Tibial artery (tissue), 4 donors: Measurements from ENCODE around the gene FOXL1.

Experiments used
- DNase-seq, 2 donors: peaks; one replicate each; pipeline ENCODE4 v3.0.0-alpha.2; 2019
- H3K27ac ChIP-seq, 2 donors: fragments of 200-600 bp; sonication (generic) in 1 of 2; 1 replicate in 1 of 2; 2 replicates in 1 of 2; pipeline ENCODE4 v1.5.1; 2018 to 2019; ENCODE audit warnings: mild to moderate bottlenecking in 1 of 2
- H3K27me3 ChIP-seq, 2 donors: fragments of 200-600 bp; sonication (generic) in 1 of 2; one replicate each; pipeline versions ENCODE4 v1.5.1 to v1.6.0; 2016 to 2019
- H3K36me3 ChIP-seq, 3 donors: fragments of 200-600 bp; sonication (generic) in 2 of 3; one replicate each; pipeline ENCODE4 v1.5.1; 2016 to 2019; ENCODE audit warnings: mild to moderate bottlenecking in 2 of 3
- H3K4me1 ChIP-seq, 4 donors: fragments of 200-600 bp; sonication (generic) in 2 of 4; 1 replicate in 3 of 4; 2 replicates in 1 of 4; pipeline ENCODE4 v1.5.1; 2016 to 2019
- H3K4me3 ChIP-seq, 2 donors: fragments of 200-600 bp; sonication (generic) in 1 of 2; 1 replicate in 1 of 2; 2 replicates in 1 of 2; pipeline ENCODE4 v1.5.1; 2018 to 2019; ENCODE audit warnings: mild to moderate bottlenecking in 2 of 2
- H3K9me3 ChIP-seq, 3 donors: fragments of 200-600 bp; sonication (generic) in 1 of 3; one replicate each; pipeline ENCODE4 v1.5.1; 2016 to 2019
- CTCF ChIP-seq, 2 experiments: fragments of 200-600 bp in 1 of 2; fragments of 450-650 bp in 1 of 2; IDR thresholded peaks; one replicate each; pipeline ENCODE4 v1.5.1; 2017 to 2019; ENCODE audit warnings: antibody characterized with exemption in 2 of 2, mild to moderate bottlenecking in 1 of 2, moderate library complexity in 1 of 2
- intact Hi-C: fragments of 100-400 bp; cut with DNase I; formaldehyde crosslinking; loops from one replicate; pipeline ENCODE4 v1.15.0; 2023; ENCODE audit warnings: low total_unique reads

Gene FOXL1

GRCh38 chr16:86573646-86574508 is 4.5 kb upstream of the FOXL1 start:
- Histone ChIP-seq H3K4me1 (peaks cover 0 to 60% (median 49%) of the 10 kb centered on the region in 4 donors), H3K27me3 (no peaks in the 10 kb centered on the region), H3K4me3 (peak overlapping the region; percentile 81 to 86), H3K9me3 (no peaks in the 10 kb centered on the region), H3K27ac (peak overlapping the region; percentile 95 to 97), H3K36me3 (peaks cover 0 to 1% (median 0%) of the 10 kb centered on the region in 3 donors)
- TF ChIP-seq CTCF (IDR thresholded peaks at IDR 0.05): no peak
- peak in 1 of 2 donors; percentile 57 for DNase-seq
- intact Hi-C loops: no loop called here

- Histone ChIP-seq H3K27ac (peak overlapping the region; percentile 95 to 97), H3K9me3 (no peaks in the 10 kb centered on the region), H3K27me3 (no peaks in the 10 kb centered on the region), H3K36me3 (no peaks in the 10 kb centered on the region), H3K4me3 (peak overlapping the region; percentile 60 to 81), H3K4me1 (peaks cover 0 to 68% (median 55%) of the 10 kb centered on the region in 4 donors)
- no peak for TF ChIP-seq CTCF (IDR thresholded peaks at IDR 0.05)
- intact Hi-C loops: loop anchor here (5.0 kb wide), 2 partner anchors 38 to 183 kb away; no protein-coding TSS in a partner anchor
- peak in 1 of 2 donors; percentile 45 for DNase-seq
These were observed 3.7 kb upstream of the FOXL1 start for GRCh38 chr16:86574646-86575045.

GRCh38 chr16:86575095-86575685 is 3.2 kb upstream of the FOXL1 start:
- no peak for TF ChIP-seq CTCF (IDR thresholded peaks at IDR 0.05)
- Histone ChIP-seq H3K27ac (peak overlapping the region; percentile 95 to 97), H3K36me3 (no peaks in the 10 kb centered on the region), H3K9me3 (no peaks in the 10 kb centered on the region), H3K4me3 (peak overlapping the region; percentile 60 to 78), H3K4me1 (peaks cover 0 to 73% (median 60%) of the 10 kb centered on the region in 4 donors), H3K27me3 (no peaks in the 10 kb centered on the region)
- intact Hi-C loops: loop anchor here (5.0 kb wide), 2 partner anchors 37 to 182 kb away; no protein-coding TSS in a partner anchor
- DNase-seq: no peak

GRCh38 chr16:86575754-86576557 is 2.4 kb upstream of the FOXL1 start:
- Histone ChIP-seq H3K4me3 (peak overlapping the region; percentile 60 to 78), H3K27ac (peak overlapping the region; percentile 95 to 97)

More at GRCh38 chr16:86575754-86576557, 2.4 kb upstream of the FOXL1 start:
- no peaks in the 10 kb centered on the region for H3K27me3 ChIP-seq
- TF ChIP-seq CTCF (IDR thresholded peaks at IDR 0.05): peak; percentile 63 to 65
- peaks cover 0 to 81% (median 61%) of the 10 kb centered on the region in 4 donors for H3K4me1 ChIP-seq
- no peaks in the 10 kb centered on the region for H3K9me3 ChIP-seq
- peak; percentile 89 to 94 for DNase-seq
- intact Hi-C loops: loop anchor here (5.0 kb wide), 2 partner anchors 36 to 181 kb away; no protein-coding TSS in a partner anchor
- H3K36me3 ChIP-seq: no peaks in the 10 kb centered on the region
